Lung (tissue), 12 donors: ENCODE data around the gene MEF2C. TPM values are rescaled to one million over a fixed set of nuclear protein-coding genes. Genes with fewer than 3 reads are reported as not detected.

Experiments used
- ATAC-seq: fragments of 200-7000 bp; cut with Tn5 transposase; one replicate; pipeline ENCODE4 v1.9.1; 2020; ENCODE audit warnings: moderate number of reproducible peaks; ENCODE audit not compliant: insufficient read depth, low FRiP score
- DNase-seq, 3 donors: peaks; one replicate each; pipeline ENCODE4 v3.0.0-alpha.2; 2013 to 2017
- H3K27ac ChIP-seq, 2 donors: one replicate each; pipeline ENCODE4 v1.5.1; 2013; ENCODE audit warnings: mild to moderate bottlenecking in 2 of 2, moderate library complexity in 2 of 2, control low read depth in 1 of 2, inconsistent platforms in 1 of 2, low read depth in 1 of 2, low read length in 1 of 2
- H3K27me3 ChIP-seq, 3 donors: one replicate each; pipeline ENCODE4 v1.5.1; 2013; ENCODE audit warnings: low read length in 2 of 3; ENCODE audit not compliant: control insufficient read depth in 3 of 3, insufficient read depth in 3 of 3
- H3K36me3 ChIP-seq, 4 donors: one replicate each; pipeline ENCODE4 v1.5.1; 2013; ENCODE audit warnings: low read length in 4 of 4, mild to moderate bottlenecking in 1 of 4, moderate library complexity in 1 of 4; ENCODE audit not compliant: control insufficient read depth in 4 of 4, insufficient read depth in 4 of 4
- H3K4me1 ChIP-seq, 5 donors: one replicate each; pipeline ENCODE4 v1.5.1; 2013; ENCODE audit warnings: low read length in 5 of 5, mild to moderate bottlenecking in 2 of 5, moderate library complexity in 1 of 5; ENCODE audit not compliant: control insufficient read depth in 5 of 5, insufficient read depth in 5 of 5
- H3K4me3 ChIP-seq: one replicate; pipeline ENCODE4 v1.5.1; 2013; ENCODE audit warnings: mild to moderate bottlenecking, control low read depth, moderate library complexity
- H3K9ac ChIP-seq, 2 donors: one replicate each; pipeline ENCODE4 v1.5.1; 2013; ENCODE audit warnings: low read length in 2 of 2, control low read depth in 1 of 2; ENCODE audit not compliant: insufficient read depth in 1 of 2
- H3K9me3 ChIP-seq, 4 donors: one replicate each; pipeline ENCODE4 v1.5.1; 2013; ENCODE audit warnings: low read length in 3 of 4, mild to moderate bottlenecking in 1 of 4, moderate library complexity in 1 of 4; ENCODE audit not compliant: control insufficient read depth in 4 of 4, insufficient read depth in 3 of 4
- WGBS, 2 donors: extraction: QIAGEN DNeasy Blood & Tissue Kit; methylation state at CpG; one replicate each; pipeline ENCODE4 v1.1.7; 2013; 5-methylcytosine and 5-hydroxymethylcytosine counted together
- polyA plus RNA-seq, 2 donors: library from polyadenylated mRNA; stranded (reverse); fragments of 200-250 nt; gene quantifications; one replicate each; pipeline ENCODE4 v1.2.1, GENCODE V29; 2013
- total RNA-seq, 2 donors: library from RNA; depleted of rRNA in 1 of 2; stranded (reverse); fragments of >200 nt in 1 of 2; gene quantifications; one replicate each; pipeline ENCODE4 v1.2.1, GENCODE V29; 2014 to 2021
- TF ChIP-seq, protein P1 (sequence below): IDR thresholded peaks from 2 replicates; pipeline ENCODE4 v1.5.1; 2012; ENCODE audit warnings: mild to moderate bottlenecking; ENCODE audit errors: control extremely low read depth, extremely low read depth
- donor health status: control.
- donor health status: control.
- donor health status: Bipolar disorder and iron deficiency.
- donor health status: healthy.
- donor health status: DM: yes; HTN: yes; CAD: no.

MEF2C gene
- total and polyA plus RNA-seq, 4 donors, result 9.1 to 138 (median 28.8) TPM

GRCh38 chr5:88716101-88716500, 166.9 kb downstream of the MEF2C start:
- TF ChIP-seq, protein P1, sequence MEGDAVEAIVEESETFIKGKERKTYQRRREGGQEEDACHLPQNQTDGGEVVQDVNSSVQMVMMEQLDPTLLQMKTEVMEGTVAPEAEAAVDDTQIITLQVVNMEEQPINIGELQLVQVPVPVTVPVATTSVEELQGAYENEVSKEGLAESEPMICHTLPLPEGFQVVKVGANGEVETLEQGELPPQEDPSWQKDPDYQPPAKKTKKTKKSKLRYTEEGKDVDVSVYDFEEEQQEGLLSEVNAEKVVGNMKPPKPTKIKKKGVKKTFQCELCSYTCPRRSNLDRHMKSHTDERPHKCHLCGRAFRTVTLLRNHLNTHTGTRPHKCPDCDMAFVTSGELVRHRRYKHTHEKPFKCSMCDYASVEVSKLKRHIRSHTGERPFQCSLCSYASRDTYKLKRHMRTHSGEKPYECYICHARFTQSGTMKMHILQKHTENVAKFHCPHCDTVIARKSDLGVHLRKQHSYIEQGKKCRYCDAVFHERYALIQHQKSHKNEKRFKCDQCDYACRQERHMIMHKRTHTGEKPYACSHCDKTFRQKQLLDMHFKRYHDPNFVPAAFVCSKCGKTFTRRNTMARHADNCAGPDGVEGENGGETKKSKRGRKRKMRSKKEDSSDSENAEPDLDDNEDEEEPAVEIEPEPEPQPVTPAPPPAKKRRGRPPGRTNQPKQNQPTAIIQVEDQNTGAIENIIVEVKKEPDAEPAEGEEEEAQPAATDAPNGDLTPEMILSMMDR, result no peak
- H3K27me3 ChIP-seq, result no peaks in the 10 kb centered on the region
- WGBS, 2 donors, result 88 to 89% methylated on average over 1 of the region's 1 CpG
- H3K4me1 ChIP-seq, result no peaks in the 10 kb centered on the region
- no peak overlapping the region for H3K27ac ChIP-seq
- no peaks in the 10 kb centered on the region for H3K9me3 ChIP-seq
- no peak overlapping the region for H3K9ac ChIP-seq
- no peak for ATAC-seq
- H3K36me3 ChIP-seq, result peaks cover 0 to 6% (median 0%) of the 10 kb centered on the region in 4 donors
- DNase-seq, result no peak
- no peak overlapping the region for H3K4me3 ChIP-seq

DNA sequence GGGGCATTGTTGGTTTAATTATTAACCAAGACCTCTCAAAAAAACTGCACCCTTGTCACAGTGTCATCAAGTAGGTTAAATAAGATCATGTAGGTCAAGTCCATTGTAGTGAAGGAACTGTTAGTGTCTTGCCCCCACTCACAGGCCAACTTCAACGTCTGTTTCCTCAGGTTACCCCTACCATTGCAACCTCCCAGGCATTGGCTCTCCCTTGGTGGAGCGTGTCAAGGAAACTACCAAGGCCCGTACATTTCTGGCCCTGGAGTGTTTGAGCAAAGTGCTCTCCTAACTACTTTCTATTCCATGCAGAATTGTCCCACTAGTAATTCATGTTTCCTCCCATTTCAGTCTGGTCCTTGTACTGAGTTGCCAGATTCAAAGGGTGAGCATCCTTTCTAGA, 167.5 kb downstream of the MEF2C start:
- Histone ChIP-seq H3K9me3 (no peaks in the 10 kb centered on the region), H3K4me3 (no peak overlapping the region), H3K27me3 (no peaks in the 10 kb centered on the region), H3K9ac (no peak overlapping the region), H3K4me1 (no peaks in the 10 kb centered on the region), H3K27ac (no peak overlapping the region), H3K36me3 (peaks cover 0 to 6% (median 0%) of the 10 kb centered on the region in 4 donors)
- WGBS, 2 donors, result 74 to 89% methylated on average over 3 of the region's 3 CpGs
- TF ChIP-seq, protein P1, result no peak
- ATAC-seq (no peak), DNase-seq (no peak)

- Histone ChIP-seq H3K36me3 (no peaks in the 10 kb centered on the region), H3K9ac (no peak overlapping the region), H3K27me3 (no peaks in the 10 kb centered on the region), H3K4me1 (no peaks in the 10 kb centered on the region), H3K4me3 (no peak overlapping the region), H3K9me3 (peaks cover 0 to 2% (median 0%) of the 10 kb centered on the region in 4 donors), H3K27ac (no peak overlapping the region)
- 75 to 95% methylated on average over 2 of the region's 2 CpGs for WGBS, 2 donors
- no peak for DNase-seq
- TF ChIP-seq, protein P1, result no peak
- ATAC-seq, result no peak
Observed at GRCh38 chr5:88713818-88714217, 169.2 kb downstream of the MEF2C start.

DNA sequence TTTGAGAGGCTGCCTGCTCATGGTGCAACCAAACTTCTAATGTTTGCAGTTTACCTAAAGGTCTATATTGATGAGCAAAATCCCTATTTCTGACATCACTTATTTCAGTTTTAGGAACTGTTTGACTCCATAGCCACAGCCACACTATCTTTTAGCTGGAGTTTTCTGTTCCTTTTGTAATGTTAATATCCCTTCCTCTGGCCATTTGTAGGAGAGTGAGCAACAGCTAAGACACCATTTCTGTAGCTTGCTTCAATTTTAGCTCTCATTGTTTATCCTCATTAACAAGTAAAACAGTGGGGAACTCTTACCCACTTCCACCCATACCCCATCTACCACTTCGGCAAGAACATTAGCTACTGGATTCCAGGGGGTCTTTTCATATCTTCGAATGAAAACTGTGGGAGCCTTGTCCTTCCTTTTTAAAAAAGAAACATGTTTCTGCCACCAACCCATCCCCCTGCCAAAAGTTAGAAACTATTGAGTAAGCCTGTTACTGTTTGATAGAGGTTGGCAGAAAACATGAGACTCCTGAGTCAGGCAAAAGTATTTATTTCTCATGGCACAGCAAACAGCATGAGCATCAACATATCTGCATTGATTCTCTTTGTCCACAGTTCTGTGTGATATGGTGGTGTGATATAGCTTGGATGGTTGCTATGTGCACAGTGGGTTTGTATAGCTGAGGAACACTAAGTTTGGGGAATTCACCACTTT, 174.1 kb downstream of the MEF2C start:
- Histone ChIP-seq H3K4me3 (no peak overlapping the region), H3K9me3 (peaks cover 0 to 2% (median 0%) of the 10 kb centered on the region in 4 donors), H3K27me3 (no peaks in the 10 kb centered on the region), H3K9ac (no peak overlapping the region), H3K36me3 (no peaks in the 10 kb centered on the region), H3K27ac (no peak overlapping the region), H3K4me1 (no peaks in the 10 kb centered on the region)
- no peak for ATAC-seq
- no peak for DNase-seq
- WGBS, 2 donors, result 84 to 92% methylated on average over 2 of the region's 2 CpGs
- TF ChIP-seq, protein P1, result no peak
